ENCODE data around the gene TCP1. TPM values are rescaled to one million over a fixed set of nuclear protein-coding genes. Genes with fewer than 3 reads are reported as not detected.

TCP1 gene
- total RNA-seq (137 TPM), polyA plus RNA-seq (147 TPM)

DNA sequence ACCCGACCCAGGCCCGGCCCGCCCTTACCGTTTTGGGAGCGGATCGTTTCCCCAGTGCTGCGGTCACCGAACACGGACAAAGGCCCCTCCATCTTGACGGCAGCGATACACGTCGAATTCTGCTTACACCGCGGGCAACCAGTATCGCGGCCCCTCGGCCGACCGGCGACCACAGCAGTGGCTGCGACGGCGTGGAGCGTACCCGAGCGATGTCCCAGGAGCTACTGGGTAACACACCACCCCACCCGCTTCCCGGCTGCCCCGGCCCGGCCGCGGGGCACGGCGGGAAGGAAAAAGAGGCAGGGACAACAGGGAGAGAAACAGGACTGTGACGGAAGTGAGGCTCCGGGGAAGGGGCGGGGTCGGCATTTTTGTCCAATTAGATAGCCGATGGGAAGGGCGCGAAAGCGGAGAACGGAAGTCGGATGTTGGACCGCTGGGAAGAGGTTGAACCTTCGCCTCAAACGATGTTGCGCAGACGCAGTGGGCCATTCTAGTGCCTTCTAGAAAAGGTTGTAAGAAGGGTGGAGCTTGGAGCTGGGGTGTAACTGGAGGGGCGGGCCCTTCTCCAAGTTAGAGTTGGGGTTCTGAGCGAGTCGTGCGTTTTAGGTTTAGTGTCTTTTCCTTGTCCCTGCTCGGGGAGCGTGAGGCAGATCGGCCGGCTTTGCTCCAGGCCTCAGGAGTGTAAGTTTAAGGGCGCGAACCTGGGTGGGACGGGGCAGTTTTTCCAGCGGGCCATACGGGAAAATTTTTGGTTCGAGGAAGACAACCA lies at the start of gene TCP1:
TCP1 (minus strand) TSS at position 226 of the 772 bp plus-strand sequence; CDS start at position 92, 134 bp downstream.
- Histone ChIP-seq H3K4me3 (ENCODE audit: low read depth, low read length) (peak within 1 kb of the TSS; percentile 95), H3K27ac (ENCODE audit: low read depth) (peak within 1 kb of the TSS; percentile 86), H3K36me3 (ENCODE audit: insufficient read depth) (peaks cover 3% of the 10 kb centered on the region), H3K4me1 (ENCODE audit: insufficient read depth) (peaks cover 2% of the 10 kb centered on the region)
- WGBS = under 1% methylated on average over 64 of the region's 64 CpGs
- peak; percentile 100 for DNase-seq (ENCODE audit: extremely low spot score)

DNA sequence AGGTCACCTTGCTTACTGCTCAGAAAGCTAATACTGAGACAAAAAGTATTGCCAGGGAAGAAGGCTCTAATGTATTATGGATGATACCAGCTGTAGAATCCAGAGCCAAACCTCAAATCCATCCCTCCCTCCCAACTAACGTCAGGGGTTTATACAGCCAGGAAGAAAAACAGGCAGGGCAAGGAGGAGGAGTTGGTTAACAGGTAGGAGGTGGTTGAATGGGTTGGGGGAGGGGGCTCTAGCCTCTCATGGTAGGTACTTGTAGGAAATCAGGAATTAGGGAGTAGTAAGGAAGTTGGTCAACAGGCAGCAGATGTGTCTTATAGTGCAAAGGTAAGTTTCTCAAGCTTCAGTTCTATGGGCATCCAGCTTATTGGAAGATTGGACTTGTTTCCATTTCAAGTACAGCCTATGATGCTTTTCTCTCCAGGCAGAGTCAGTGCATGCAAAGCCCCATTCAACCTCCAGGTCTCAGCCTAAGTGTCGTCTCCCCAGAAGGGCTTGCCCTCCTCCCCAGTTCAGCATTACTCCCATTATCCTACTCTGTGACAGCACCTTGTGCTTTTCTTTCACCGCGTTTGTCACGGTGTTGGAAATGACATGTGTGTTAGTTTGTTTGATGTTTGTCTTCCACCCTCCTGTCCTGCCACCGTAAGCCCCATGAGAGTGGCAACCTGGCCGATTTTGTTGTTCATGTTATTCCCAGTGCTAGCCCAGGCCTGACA lies 48.8 kb upstream of the TCP1 start:
- Histone ChIP-seq H3K27ac (ENCODE audit: low read depth) (no peak overlapping the region), H3K36me3 (ENCODE audit: insufficient read depth) (no peaks in the 10 kb centered on the region), H3K4me1 (ENCODE audit: insufficient read depth) (no peaks in the 10 kb centered on the region), H3K4me3 (ENCODE audit: low read depth, low read length) (no peak overlapping the region)
- 75% methylated on average over 7 of the region's 7 CpGs for WGBS
- DNase-seq (ENCODE audit: extremely low spot score) = no peak

DNA sequence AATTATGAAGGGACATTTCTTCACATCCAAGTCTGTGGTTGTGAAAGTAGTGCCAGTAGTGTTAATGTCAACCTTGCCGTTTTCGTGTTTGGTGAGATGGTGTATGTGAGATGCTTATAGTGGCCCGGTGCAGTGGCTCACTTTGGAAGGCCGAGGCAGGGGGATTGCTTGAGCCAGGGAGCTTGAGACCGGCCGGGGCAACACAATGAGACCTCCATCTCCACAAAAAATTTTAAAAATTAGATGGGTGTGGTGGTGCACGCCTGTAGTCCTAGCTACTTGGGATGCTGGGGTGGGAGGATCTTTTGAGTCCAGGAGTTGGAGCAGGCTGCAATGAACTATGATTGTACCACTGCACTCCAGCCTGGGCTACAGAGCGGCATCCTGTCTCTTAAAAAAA lies 48.1 kb upstream of the TCP1 start:
- no peaks in the 10 kb centered on the region for H3K36me3 ChIP-seq (ENCODE audit: insufficient read depth)
- 83% methylated on average over 8 of the region's 8 CpGs for WGBS
- no peaks in the 10 kb centered on the region for H3K4me1 ChIP-seq (ENCODE audit: insufficient read depth)
- no peak for DNase-seq (ENCODE audit: extremely low spot score)
- H3K4me3 ChIP-seq (ENCODE audit: low read depth, low read length) = no peak overlapping the region
- no peak overlapping the region for H3K27ac ChIP-seq (ENCODE audit: low read depth)

DNA sequence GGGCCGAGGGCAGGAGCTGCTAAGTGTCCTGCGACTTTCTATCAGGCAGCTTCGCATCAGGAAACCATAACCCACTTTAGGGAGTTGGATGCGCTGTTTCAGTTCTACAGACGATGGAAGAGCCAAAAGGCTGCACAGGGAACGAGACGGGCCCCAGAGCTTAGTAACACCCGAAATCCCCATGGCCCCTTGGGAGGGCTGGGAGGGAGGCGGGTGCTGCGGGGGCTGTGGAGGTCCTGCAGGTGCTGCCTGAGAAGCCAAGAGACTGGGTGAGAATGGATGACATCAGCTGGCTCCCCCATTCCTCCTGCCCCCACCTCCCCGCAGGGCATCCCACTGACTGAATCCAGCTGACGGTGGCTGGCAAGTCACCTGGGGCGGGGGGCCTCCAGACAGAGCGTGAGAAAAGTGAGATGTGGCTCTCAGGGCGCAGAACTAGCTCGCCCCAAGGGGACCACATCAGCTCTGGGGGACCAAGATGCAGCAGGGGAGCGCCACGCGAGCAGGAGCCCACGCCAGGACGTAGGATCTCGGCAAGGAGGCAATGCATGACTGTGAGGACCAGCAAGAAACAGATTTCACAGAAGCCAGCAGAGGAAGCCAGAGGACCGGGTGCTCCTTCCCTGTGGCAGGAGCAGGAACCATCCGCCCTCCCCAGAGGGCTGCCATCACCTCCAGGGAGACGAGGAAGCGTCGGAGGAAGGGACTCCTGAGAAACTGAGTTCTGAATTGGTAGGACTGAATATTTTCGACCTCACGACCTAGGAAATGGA lies 47.5 kb upstream of the TCP1 start:
- Histone ChIP-seq H3K4me3 (ENCODE audit: low read depth, low read length) (no peak overlapping the region), H3K36me3 (ENCODE audit: insufficient read depth) (no peaks in the 10 kb centered on the region), H3K4me1 (ENCODE audit: insufficient read depth) (no peaks in the 10 kb centered on the region), H3K27ac (ENCODE audit: low read depth) (no peak overlapping the region)
- DNase-seq (ENCODE audit: extremely low spot score) = no peak
- 87% methylated on average over 29 of the region's 29 CpGs for whole genome bisulfite sequencing

DNA sequence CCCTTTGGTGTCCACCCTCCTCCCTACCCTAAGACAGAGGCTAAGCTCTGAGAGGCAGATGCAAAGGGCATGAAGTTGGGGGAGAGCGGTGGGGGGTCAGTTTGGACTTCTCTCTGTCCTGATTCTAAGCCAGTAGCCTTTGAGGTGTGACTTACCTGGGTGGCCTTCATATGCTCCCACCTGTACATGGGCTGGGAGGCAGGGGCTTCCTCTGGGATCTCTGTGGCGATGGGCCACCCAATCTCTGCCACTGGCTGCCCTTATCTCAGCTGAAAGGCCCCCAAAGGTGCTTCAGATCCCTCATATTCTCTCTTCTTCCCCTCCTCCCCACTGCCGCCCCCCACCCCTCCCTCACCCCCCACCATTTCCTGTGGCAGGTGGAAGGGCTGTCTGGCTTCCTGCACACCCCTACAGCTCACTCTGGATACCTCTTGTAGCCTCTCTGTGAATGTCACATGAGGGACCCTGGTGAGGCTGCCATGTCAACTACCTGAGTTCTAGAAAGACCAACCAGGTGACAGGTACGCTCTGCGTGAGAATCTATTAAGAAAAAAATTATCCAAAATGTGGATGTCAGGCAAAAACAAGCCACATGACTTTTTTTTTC lies 44.7 kb upstream of the TCP1 start:
- H3K4me3 ChIP-seq (ENCODE audit: low read depth, low read length) = no peak overlapping the region
- WGBS = 90% methylated on average over 5 of the region's 5 CpGs
- DNase-seq (ENCODE audit: extremely low spot score) = no peak
- no peak overlapping the region for H3K27ac ChIP-seq (ENCODE audit: low read depth)
- no peaks in the 10 kb centered on the region for H3K4me1 ChIP-seq (ENCODE audit: insufficient read depth)
- H3K36me3 ChIP-seq (ENCODE audit: insufficient read depth) = no peaks in the 10 kb centered on the region

DNA sequence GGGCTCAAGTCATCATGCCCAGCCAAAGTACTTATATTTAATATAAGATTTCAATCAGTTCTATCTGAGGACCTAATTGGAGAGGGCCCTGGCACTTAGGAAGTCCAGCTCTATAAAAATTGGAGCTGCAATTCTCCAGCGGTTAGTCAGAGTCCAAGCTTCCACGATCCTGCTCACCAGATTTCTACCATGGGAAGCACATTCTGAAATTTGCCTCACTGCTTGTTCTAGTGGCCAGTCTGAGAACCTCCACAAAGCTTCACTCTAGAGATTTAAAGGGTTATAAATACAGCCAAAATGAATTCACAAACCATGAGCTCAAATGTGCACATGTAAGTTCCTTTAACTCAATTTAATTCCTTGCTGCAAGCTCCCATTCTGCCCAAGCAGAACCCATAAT lies 44.2 kb upstream of the TCP1 start:
- no peak for DNase-seq (ENCODE audit: extremely low spot score)
- H3K4me3 ChIP-seq (ENCODE audit: low read depth, low read length) = no peak overlapping the region
- H3K36me3 ChIP-seq (ENCODE audit: insufficient read depth) = no peaks in the 10 kb centered on the region
- no peaks in the 10 kb centered on the region for H3K4me1 ChIP-seq (ENCODE audit: insufficient read depth)
- H3K27ac ChIP-seq (ENCODE audit: low read depth) = no peak overlapping the region
- WGBS = 41% methylated on average over 2 of the region's 2 CpGs

DNA sequence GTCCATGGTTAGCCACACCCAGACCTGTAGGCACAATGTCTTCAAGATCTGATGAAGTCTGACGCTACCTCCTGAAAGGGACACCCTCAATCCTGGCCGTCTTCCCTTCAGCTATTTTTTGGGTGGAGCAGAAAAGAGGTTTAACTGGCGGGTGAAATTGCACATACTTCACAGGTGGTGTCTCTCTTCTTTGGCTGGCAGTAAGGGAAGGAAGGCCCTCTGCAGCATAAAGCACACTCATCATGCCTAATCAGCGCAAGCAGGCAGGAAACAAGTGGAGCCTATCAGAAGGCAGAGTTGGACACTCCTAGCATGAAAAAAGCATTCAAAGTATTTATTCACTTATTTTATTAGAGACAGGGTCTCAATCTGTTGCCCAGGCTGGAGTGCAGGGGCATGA lies 43.5 kb upstream of the TCP1 start:
- no peaks in the 10 kb centered on the region for H3K36me3 ChIP-seq (ENCODE audit: insufficient read depth)
- no peak overlapping the region for H3K4me3 ChIP-seq (ENCODE audit: low read depth, low read length)
- no peaks in the 10 kb centered on the region for H3K4me1 ChIP-seq (ENCODE audit: insufficient read depth)
- 73% methylated on average over 4 of the region's 4 CpGs for WGBS
- DNase-seq (ENCODE audit: extremely low spot score) = no peak
- H3K27ac ChIP-seq (ENCODE audit: low read depth) = no peak overlapping the region

DNA sequence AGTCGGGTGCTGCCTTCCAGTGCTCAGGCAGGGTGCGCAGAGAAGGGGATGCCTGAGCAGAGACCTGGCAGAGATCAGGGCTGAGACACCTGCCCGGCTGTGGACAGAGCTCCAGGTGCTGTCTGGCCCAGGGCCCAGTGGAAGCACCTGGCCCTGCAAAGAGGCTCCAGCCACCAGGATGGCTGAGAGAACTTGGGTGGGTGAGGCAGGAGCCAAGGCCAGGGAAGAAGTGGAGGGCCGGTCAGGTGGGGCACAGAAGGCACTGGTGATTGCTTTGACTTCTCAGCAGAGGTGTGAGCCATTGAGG lies 41.9 kb upstream of the TCP1 start:
- no peak overlapping the region for H3K4me3 ChIP-seq (ENCODE audit: low read depth, low read length)
- no peaks in the 10 kb centered on the region for H3K36me3 ChIP-seq (ENCODE audit: insufficient read depth)
- no peaks in the 10 kb centered on the region for H3K4me1 ChIP-seq (ENCODE audit: insufficient read depth)
- no peak overlapping the region for H3K27ac ChIP-seq (ENCODE audit: low read depth)
- DNase-seq (ENCODE audit: extremely low spot score) = no peak
- WGBS = 89% methylated on average over 4 of the region's 4 CpGs

DNA sequence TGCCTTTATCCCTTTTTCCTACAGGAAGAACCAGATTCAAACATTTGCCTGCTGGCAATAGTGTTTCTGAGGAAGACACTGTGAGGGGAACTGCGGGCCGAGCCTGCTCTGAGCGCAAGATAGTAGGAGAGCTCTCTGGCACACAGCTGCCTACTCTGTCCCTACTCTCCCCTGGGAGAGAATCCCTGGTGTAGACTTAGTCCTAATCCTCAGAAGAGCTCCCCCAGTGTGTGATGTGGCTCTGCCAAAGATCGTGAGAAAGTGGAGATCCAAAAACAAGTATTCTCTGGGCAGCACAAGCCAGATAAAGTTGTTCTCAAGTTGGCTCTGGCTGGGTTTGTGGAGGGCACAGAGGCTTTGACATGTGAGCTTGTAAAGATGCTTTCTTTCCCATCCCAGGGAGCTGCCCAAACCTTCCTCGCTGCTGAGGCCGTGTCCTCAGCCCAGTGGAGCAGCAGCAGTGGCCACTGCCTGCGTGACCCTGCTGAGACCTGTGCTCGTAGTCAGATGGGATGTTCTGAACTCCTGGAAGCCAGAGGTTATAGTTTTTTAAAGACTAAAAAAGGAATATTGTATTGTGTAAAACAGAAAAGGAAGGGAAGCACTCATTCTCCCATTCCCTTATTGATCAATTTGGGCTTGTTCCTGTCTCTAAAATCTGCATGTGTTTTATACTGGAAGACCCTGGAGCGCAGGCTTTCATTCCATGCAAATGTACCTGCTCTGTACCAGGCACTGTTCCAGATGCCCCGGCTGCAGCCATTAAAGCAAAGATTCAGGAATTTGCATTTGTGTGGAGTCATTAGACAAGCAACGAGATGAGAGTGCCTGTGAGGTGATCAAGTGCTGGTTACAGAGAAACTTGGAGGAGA lies 41.3 kb upstream of the TCP1 start:
- H3K36me3 ChIP-seq (ENCODE audit: insufficient read depth) = no peaks in the 10 kb centered on the region
- no peak for DNase-seq (ENCODE audit: extremely low spot score)
- no peak overlapping the region for H3K4me3 ChIP-seq (ENCODE audit: low read depth, low read length)
- H3K27ac ChIP-seq (ENCODE audit: low read depth) = no peak overlapping the region
- no peaks in the 10 kb centered on the region for H3K4me1 ChIP-seq (ENCODE audit: insufficient read depth)
- WGBS = 54% methylated on average over 11 of the region's 11 CpGs

DNA sequence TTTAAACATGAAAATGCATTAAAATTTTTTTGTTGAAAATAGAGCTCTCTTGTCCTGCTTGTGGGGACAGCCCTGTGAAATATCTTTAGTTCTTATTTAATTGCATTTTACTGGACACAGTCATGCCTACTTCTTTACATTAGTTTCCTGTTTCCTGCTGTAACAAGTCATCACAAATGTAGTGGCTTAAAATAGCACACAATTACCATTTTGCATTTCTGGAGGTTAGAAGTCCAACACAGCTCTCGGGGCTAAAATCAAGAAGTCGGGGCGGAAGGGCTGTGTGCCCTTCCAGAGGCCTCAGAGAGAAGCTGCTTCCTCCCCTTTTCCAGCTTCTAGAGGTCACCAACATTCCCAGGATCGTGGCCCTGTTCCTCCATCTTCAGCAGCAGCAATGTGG lies 40.1 kb upstream of the TCP1 start:
- no peak for DNase-seq (ENCODE audit: extremely low spot score)
- 67% methylated on average over 4 of the region's 4 CpGs for WGBS
- no peaks in the 10 kb centered on the region for H3K4me1 ChIP-seq (ENCODE audit: insufficient read depth)
- no peak overlapping the region for H3K27ac ChIP-seq (ENCODE audit: low read depth)
- no peak overlapping the region for H3K4me3 ChIP-seq (ENCODE audit: low read depth, low read length)
- H3K36me3 ChIP-seq (ENCODE audit: insufficient read depth) = no peaks in the 10 kb centered on the region

DNA sequence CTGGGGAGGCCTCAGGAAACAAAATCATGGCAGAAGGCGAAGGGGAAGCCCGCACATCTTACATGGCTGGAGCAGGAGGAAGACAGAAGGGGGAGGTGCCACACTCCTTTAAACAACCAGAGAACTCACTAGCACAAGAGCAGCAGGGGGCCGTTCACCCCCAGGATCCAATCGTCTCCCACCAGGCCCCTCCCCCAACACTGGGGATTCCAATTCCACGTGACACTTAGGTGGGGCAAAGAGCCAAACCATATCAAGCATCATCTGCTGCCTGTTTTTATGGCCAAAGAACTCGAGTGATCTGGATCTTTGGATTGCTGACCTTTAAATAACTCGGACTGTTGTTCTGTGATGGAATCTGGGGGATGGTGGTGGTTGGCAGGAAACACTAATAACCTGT lies 38.7 kb upstream of the TCP1 start:
- H3K36me3 ChIP-seq (ENCODE audit: insufficient read depth) = no peaks in the 10 kb centered on the region
- no peak overlapping the region for H3K27ac ChIP-seq (ENCODE audit: low read depth)
- WGBS = 39% methylated on average over 7 of the region's 7 CpGs
- DNase-seq (ENCODE audit: extremely low spot score) = no peak
- no peak overlapping the region for H3K4me3 ChIP-seq (ENCODE audit: low read depth, low read length)
- no peaks in the 10 kb centered on the region for H3K4me1 ChIP-seq (ENCODE audit: insufficient read depth)

DNA sequence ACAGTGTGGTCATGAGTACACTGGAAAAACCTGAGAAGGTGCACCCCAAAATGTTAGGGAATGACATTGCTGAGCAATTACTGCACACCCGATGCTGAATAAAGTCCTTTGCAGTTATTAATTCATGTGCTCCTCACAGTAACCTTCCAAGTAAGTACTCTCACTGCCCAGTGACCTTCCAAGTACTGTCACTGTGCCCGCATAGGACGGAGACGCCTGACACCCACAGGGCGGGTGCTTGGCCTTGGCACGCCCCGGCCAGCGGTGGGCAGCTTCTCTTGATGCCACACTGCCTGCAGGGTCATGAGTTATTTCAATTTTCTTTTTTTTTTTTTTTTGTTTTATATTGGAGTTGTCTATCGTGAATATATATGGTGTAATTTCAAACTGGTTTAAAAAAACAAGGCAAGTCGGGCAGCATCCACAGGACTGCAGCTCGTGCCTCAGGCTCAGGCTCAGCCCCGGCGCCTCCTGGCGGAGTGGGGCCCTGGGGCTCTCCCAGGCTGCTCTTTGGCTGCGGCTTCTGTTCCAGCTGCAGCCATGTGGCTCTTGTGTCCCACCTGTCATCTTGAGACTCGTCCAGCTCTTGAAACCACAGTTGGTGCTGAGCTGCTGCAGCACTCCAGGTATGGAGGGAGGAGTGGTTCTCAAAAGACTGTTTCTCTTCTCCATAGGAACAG lies 37.7 kb upstream of the TCP1 start:
- Histone ChIP-seq H3K36me3 (ENCODE audit: insufficient read depth) (no peaks in the 10 kb centered on the region), H3K4me3 (ENCODE audit: low read depth, low read length) (no peak overlapping the region), H3K4me1 (ENCODE audit: insufficient read depth) (no peaks in the 10 kb centered on the region), H3K27ac (ENCODE audit: low read depth) (no peak overlapping the region)
- no peak for DNase-seq (ENCODE audit: extremely low spot score)
- WGBS = 82% methylated on average over 16 of the region's 16 CpGs

All from urinary bladder (tissue), 4 donors.